B cell (primary cell): ENCODE data around the gene SPCS1. TPM values are rescaled to one million over a fixed set of nuclear protein-coding genes. Genes with fewer than 3 reads are reported as not detected.

Source experiments
- ATAC-seq: fragments of 200-7000 bp; cut with Tn5 transposase; one replicate; pipeline ENCODE4 v1.10.0; 2021; ENCODE audit warnings: low read depth, mild to moderate bottlenecking, moderate number of reproducible peaks, moderate library complexity
- CTCF ChIA-PET: fragments of 350-600 bp; sonication (Branson Sonifier 250); formaldehyde crosslinking; loops from one replicate; lab custom pipeline; 2021; ENCODE audit warnings: antibody characterized with exemption, inconsistent platforms; lab: Charles Lee
- POLR2A ChIA-PET: fragments of 350-600 bp; sonication (Branson Sonifier 250); formaldehyde crosslinking; loops from one replicate; lab custom pipeline; 2021; ENCODE audit warnings: antibody characterized with exemption; lab: Charles Lee
- DNase-seq: peaks from one replicate; pipeline ENCODE4 v3.0.0; 2013
- H2AFZ ChIP-seq: 2 replicates; pipeline ENCODE4 v1.6.1; 2012; ENCODE audit warnings: mild to moderate bottlenecking, low read depth, low read length; ENCODE audit not compliant: insufficient read depth, poor library complexity, severe bottlenecking
- H3K27ac ChIP-seq, 2 donors: 1 replicate in 1 of 2; 2 replicates in 1 of 2; pipeline ENCODE4 v1.5.1; 2012 to 2013; ENCODE audit warnings: low read length in 2 of 2, mild to moderate bottlenecking in 2 of 2, moderate library complexity in 1 of 2
- H3K27me3 ChIP-seq, 4 experiments: fragments of 200-600 bp in 1 of 4; sonication (generic) in 1 of 4; replicated peaks in 1 of 4; 1 replicate in 2 of 4; 2 replicates in 2 of 4; pipeline versions ENCODE4 v1.6.1 to v1.7.0; 2013 to 2016; ENCODE audit warnings: low read length in 3 of 4, mild to moderate bottlenecking in 2 of 4, mixed read lengths in 1 of 4, moderate library complexity in 1 of 4; ENCODE audit not compliant: insufficient read depth in 4 of 4, control insufficient read depth in 3 of 4; ENCODE audit errors: control extremely low read depth in 1 of 4
- H3K36me3 ChIP-seq, 2 experiments: replicated peaks in 1 of 2; 1 replicate in 1 of 2; 2 replicates in 1 of 2; pipeline versions ENCODE4 v1.6.1 to v1.7.1; 2013; ENCODE audit warnings: low read length in 1 of 2; ENCODE audit not compliant: insufficient read depth in 2 of 2, control insufficient read depth in 1 of 2; ENCODE audit errors: control extremely low read depth in 1 of 2, extremely low read depth in 1 of 2
- H3K4me1 ChIP-seq, 2 donors: fragments of 200-600 bp in 1 of 2; sonication (generic) in 1 of 2; 1 replicate in 1 of 2; 2 replicates in 1 of 2; pipeline versions ENCODE4 v1.5.1 to v1.6.1; 2013 to 2017; ENCODE audit warnings: low read length in 2 of 2; ENCODE audit not compliant: control insufficient read depth in 2 of 2, insufficient read depth in 2 of 2
- H3K4me2 ChIP-seq: replicated peaks from 2 replicates; pipeline ENCODE3; 2012; ENCODE audit warnings: mild to moderate bottlenecking, low read depth, low read length; ENCODE audit not compliant: poor library complexity, severe bottlenecking
- H3K4me3 ChIP-seq, 5 experiments: fragments of 200-600 bp in 1 of 5; sonication (generic) in 1 of 5; 1 replicate in 3 of 5; 2 replicates in 2 of 5; pipeline versions ENCODE4 v1.5.1 to v1.7.0; 2011 to 2016; ENCODE audit warnings: low read length in 4 of 5, mild to moderate bottlenecking in 4 of 5, low read depth in 2 of 5, control low read depth in 1 of 5, moderate library complexity in 1 of 5; ENCODE audit not compliant: insufficient read depth in 1 of 5; ENCODE audit errors: control extremely low read depth in 1 of 5, extremely low read depth in 1 of 5
- H3K79me2 ChIP-seq: fragments of 200-600 bp; sonication (generic); one replicate; pipeline ENCODE4 v1.6.0; 2016; ENCODE audit warnings: low read length; ENCODE audit not compliant: control insufficient read depth, insufficient read depth
- H3K9ac ChIP-seq: fragments of 200-600 bp; sonication (generic); 2 replicates; pipeline ENCODE4 v1.6.1; 2017; ENCODE audit warnings: mild to moderate bottlenecking, low read length, moderate library complexity
- H3K9me3 ChIP-seq, 3 donors: one replicate each; pipeline versions ENCODE4 v1.6.1 to v1.7.1; 2013; ENCODE audit warnings: low read length in 2 of 3; ENCODE audit not compliant: control insufficient read depth in 2 of 3, insufficient read depth in 1 of 3; ENCODE audit errors: control extremely low read depth in 1 of 3
- H4K20me1 ChIP-seq: 2 replicates; pipeline ENCODE4 v1.6.0; 2012; ENCODE audit warnings: mild to moderate bottlenecking, low read length; ENCODE audit not compliant: insufficient read depth, control insufficient read depth, poor library complexity, severe bottlenecking
- H3K27ac Mint-ChIP-seq: one replicate; pipeline ENCODE4 v1.8.0; 2021; ENCODE audit warnings: mixed read lengths
- H3K27me3 Mint-ChIP-seq: one replicate; pipeline ENCODE4 v1.8.0; 2021; ENCODE audit warnings: mixed read lengths
- H3K4me1 Mint-ChIP-seq: one replicate; pipeline ENCODE4 v1.8.0; 2021; ENCODE audit warnings: mixed read lengths
- H3K4me3 Mint-ChIP-seq: one replicate; pipeline ENCODE4 v1.8.0; 2021; ENCODE audit warnings: mixed read lengths
- H3K9me3 Mint-ChIP-seq: one replicate; pipeline ENCODE4 v1.8.0; 2022; ENCODE audit warnings: mixed read lengths; ENCODE audit not compliant: insufficient read depth
- EZH2 ChIP-seq: IDR thresholded peaks from 2 replicates; pipeline ENCODE4 v1.6.1; 2012; ENCODE audit warnings: borderline replicate concordance, low read depth, mild to moderate bottlenecking, moderate library complexity, low read length; ENCODE audit not compliant: insufficient read depth, poor library complexity, severe bottlenecking
- WGBS: methylation state at CpG from one replicate; pipeline ENCODE4 v1.1.5; 2013; ENCODE audit warnings: missing lambda C conversion rate; ENCODE audit not compliant: insufficient coverage; 5-methylcytosine and 5-hydroxymethylcytosine counted together
- intact Hi-C: fragments of 100-400 bp; cut with micrococcal nuclease; formaldehyde crosslinking; loops from one replicate; pipeline ENCODE4 v1.10.0; 2022
- polyA plus RNA-seq: library from polyadenylated mRNA; depleted of rRNA; stranded (reverse); fragments of >200 nt; gene quantifications from 2 replicates; pipeline ENCODE4 v1.2.3, GENCODE V29; 2012
- total RNA-seq, 2 donors: library from RNA; stranded (reverse); fragments of 120-200 nt in 1 of 2; gene quantifications; 1 replicate in 1 of 2; 2 replicates in 1 of 2; pipeline versions ENCODE4 v1.2.3 to v1.2.4, GENCODE V29; 2013 to 2022
- TF ChIP-seq, protein P1 (sequence below): fragments of 200-600 bp; IDR thresholded peaks from one replicate; pipeline ENCODE4 v1.8.0; 2022; ENCODE audit warnings: antibody characterized with exemption, mild to moderate bottlenecking

Gene SPCS1
- total and polyA plus RNA-seq, 2 donors (not counting 1 experiment from before 2014, with no cell fraction given): 64.5 to 82.2 TPM

DNA sequence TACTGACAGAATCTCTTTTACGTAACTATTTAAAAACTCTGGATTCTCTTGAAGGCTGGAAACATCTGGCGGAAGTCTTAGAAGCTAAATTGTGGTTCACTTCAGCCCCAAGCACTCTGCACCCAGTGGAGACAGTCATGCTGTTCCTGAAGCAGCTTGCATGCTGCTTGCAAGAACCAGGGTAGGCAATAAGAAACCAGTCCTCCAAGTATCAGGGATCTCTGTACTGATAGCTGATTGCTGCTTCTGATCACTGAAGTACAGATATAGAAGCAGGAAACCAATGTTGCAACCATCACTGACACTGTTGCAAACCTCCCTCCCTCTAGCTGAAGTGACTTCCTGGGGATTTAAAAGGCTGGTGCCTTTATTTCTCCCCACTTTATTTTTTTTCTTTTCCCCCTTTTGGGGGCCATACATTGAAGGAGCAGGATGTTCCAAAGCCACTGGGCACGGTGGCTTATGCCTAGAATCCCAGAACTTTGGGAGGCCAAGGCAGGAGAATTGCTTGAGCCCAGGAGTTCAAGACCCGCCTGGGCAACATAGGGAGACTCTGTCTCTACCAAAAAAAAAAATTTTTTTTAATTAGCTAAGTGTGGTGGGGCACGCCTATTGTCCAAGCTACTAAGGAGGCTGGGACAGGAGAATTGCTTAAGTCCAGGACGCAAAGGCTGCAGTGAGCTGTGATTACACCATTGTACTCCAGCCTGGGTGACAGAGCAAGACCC lies 15.3 kb downstream of the SPCS1 start:
- WGBS: 17% methylated on average over 3 of the region's 6 CpGs
- Mint-ChIP-seq H3K4me3 (no peak overlapping the region), H3K27ac (no peak overlapping the region), H3K27me3 (no peaks in the 10 kb centered on the region), H3K4me1 (peaks cover 12% of the 10 kb centered on the region), H3K9me3 (no peaks in the 10 kb centered on the region)
- Histone ChIP-seq H3K9me3 (peaks cover 0 to 8% (median 2%) of the 10 kb centered on the region in 3 donors), H3K4me3 (no peak overlapping the region), H3K9ac (peak overlapping the region; percentile 2), H3K79me2 (no peaks in the 10 kb centered on the region), H3K36me3 (no peaks in the 10 kb centered on the region), H3K4me2 (peak overlapping the region; percentile 26), H3K27me3 (no peaks in the 10 kb centered on the region), H2AFZ (no peak overlapping the region), H3K27ac (peak overlapping the region in 1 of 2 donors; percentile 30), H4K20me1 (no peaks in the 10 kb centered on the region), H3K4me1 (peaks cover 6 to 11% of the 10 kb centered on the region in 2 donors)
- no peak for ATAC-seq
- ChIA-PET POLR2A (no interaction called here), CTCF (interaction anchor here (0.7 kb wide), 1 partner anchor 11 kb away, joined by 3 read pairs; no protein-coding TSS in a partner anchor)
- peak; percentile 30 for DNase-seq
- TF ChIP-seq, protein P1, sequence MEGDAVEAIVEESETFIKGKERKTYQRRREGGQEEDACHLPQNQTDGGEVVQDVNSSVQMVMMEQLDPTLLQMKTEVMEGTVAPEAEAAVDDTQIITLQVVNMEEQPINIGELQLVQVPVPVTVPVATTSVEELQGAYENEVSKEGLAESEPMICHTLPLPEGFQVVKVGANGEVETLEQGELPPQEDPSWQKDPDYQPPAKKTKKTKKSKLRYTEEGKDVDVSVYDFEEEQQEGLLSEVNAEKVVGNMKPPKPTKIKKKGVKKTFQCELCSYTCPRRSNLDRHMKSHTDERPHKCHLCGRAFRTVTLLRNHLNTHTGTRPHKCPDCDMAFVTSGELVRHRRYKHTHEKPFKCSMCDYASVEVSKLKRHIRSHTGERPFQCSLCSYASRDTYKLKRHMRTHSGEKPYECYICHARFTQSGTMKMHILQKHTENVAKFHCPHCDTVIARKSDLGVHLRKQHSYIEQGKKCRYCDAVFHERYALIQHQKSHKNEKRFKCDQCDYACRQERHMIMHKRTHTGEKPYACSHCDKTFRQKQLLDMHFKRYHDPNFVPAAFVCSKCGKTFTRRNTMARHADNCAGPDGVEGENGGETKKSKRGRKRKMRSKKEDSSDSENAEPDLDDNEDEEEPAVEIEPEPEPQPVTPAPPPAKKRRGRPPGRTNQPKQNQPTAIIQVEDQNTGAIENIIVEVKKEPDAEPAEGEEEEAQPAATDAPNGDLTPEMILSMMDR: no peak
- no peak for TF ChIP-seq EZH2
- intact Hi-C loops: no loop called here

DNA sequence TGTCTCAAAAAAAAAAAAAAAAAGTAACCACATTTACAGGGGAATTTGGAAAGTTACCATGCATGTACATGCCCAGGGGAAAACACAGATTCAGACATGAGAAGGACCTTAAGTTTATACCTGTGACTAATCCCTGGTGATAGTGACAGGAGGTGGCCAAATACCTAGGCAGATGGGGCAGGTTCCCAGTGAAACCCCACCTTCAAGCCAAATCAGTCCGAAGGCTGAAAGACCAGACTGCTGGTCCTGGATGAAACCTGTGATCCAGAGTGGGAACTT lies 15.8 kb downstream of the SPCS1 start:
- intact Hi-C loops: no loop called here
- Histone ChIP-seq H3K27ac (no peak overlapping the region), H3K27me3 (no peaks in the 10 kb centered on the region), H3K9ac (no peak overlapping the region), H4K20me1 (no peaks in the 10 kb centered on the region), H3K36me3 (no peaks in the 10 kb centered on the region), H3K4me2 (no peak overlapping the region), H3K9me3 (peaks cover 0 to 8% (median 2%) of the 10 kb centered on the region in 3 donors), H3K4me1 (peaks cover 6 to 11% of the 10 kb centered on the region in 2 donors), H3K79me2 (no peaks in the 10 kb centered on the region), H3K4me3 (no peak overlapping the region), H2AFZ (no peak overlapping the region)
- 100% methylated on average over 1 of the region's 1 CpG for WGBS
- DNase-seq: no peak
- H3K9me3 Mint-ChIP-seq: no peaks in the 10 kb centered on the region
- no peak overlapping the region for H3K4me3 Mint-ChIP-seq
- peaks cover 12% of the 10 kb centered on the region for H3K4me1 Mint-ChIP-seq
- H3K27me3 Mint-ChIP-seq: no peaks in the 10 kb centered on the region
- TF ChIP-seq, protein P1: no peak
- ChIA-PET POLR2A (no interaction called here), CTCF (interaction anchor here (0.7 kb wide), 1 partner anchor 12 kb away, joined by 3 read pairs; no protein-coding TSS in a partner anchor)
- no peak for ATAC-seq
- no peak overlapping the region for H3K27ac Mint-ChIP-seq
